HL-60 (cell line): ENCODE data around the gene ZNF77.

ENCODE experiments used
- POLR2AphosphoS5 ChIP-seq: IDR thresholded peaks from 2 replicates; pipeline ENCODE4 v1.6.1; 2012; ENCODE audit warnings: low read depth
- TF ChIP-seq, protein P1 (sequence below): IDR thresholded peaks from one replicate; pipeline ENCODE4 v1.5.1; 2011; ENCODE audit warnings: low read length, control low read depth, inconsistent platforms; ENCODE audit not compliant: insufficient read depth

DNA sequence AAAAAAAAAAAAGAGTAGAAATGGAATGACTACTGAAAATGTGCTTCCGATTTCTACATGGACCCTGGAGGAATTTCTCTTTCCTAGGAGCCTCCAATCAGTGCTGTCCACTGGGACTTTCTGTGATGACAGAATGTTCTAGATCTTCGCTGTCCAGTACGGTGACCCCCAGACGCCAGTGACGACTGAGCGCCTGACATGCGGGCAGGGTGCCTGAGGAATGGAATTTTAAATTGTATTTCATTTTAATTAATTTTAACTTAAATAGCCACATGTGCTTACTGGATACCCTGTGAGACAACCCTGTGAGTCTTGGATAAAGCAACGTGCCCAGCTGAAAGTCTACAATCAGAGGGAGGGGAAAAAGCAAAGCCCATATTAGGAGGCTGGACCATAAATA is 28.5 kb upstream of the ZNF77 start:
- TF ChIP-seq, protein P1, sequence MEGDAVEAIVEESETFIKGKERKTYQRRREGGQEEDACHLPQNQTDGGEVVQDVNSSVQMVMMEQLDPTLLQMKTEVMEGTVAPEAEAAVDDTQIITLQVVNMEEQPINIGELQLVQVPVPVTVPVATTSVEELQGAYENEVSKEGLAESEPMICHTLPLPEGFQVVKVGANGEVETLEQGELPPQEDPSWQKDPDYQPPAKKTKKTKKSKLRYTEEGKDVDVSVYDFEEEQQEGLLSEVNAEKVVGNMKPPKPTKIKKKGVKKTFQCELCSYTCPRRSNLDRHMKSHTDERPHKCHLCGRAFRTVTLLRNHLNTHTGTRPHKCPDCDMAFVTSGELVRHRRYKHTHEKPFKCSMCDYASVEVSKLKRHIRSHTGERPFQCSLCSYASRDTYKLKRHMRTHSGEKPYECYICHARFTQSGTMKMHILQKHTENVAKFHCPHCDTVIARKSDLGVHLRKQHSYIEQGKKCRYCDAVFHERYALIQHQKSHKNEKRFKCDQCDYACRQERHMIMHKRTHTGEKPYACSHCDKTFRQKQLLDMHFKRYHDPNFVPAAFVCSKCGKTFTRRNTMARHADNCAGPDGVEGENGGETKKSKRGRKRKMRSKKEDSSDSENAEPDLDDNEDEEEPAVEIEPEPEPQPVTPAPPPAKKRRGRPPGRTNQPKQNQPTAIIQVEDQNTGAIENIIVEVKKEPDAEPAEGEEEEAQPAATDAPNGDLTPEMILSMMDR, result no peak
- TF ChIP-seq POLR2AphosphoS5, result no peak
